A549 (cell line): ENCODE results near the gene TMX1. TPM values are rescaled to one million over a fixed set of nuclear protein-coding genes. Genes with fewer than 3 reads are reported as not detected.

ENCODE experiments used
- ATAC-seq, 2 experiments: fragments of 200-7000 bp in 1 of 2; fragments of >200 bp in 1 of 2; cut with Nextera tagmentation in 1 of 2; cut with Tn5 transposase in 1 of 2; 3 replicates each; pipeline versions ENCODE4 v1.8.0 to v1.9.1; 2018 to 2020; ENCODE audit warnings: mild to moderate bottlenecking in 1 of 2, moderate library complexity in 1 of 2
- CTCF ChIA-PET: fragments of 300-600 bp; sonication (Branson Sonifier 250); formaldehyde crosslinking; extraction: SDS; loops from one replicate; lab custom pipeline; 2021; ENCODE audit warnings: antibody characterized with exemption, inconsistent platforms; lab: Yijun Ruan, JAX
- POLR2A ChIA-PET: fragments of 350-600 bp; formaldehyde crosslinking; extraction: SDS; loops from one replicate; lab custom pipeline; 2021; ENCODE audit warnings: antibody characterized with exemption, inconsistent platforms; lab: Yijun Ruan, JAX
- DNase-seq, 2 experiments: peaks; one replicate each; pipeline versions ENCODE4 v3.0.0 to v3.0.0-alpha.2; 2011 to 2016; ENCODE audit warnings: low read depth in 1 of 2, low spot score in 1 of 2
- FAIRE-seq: peaks from 2 replicates; lab custom pipeline; 2011; peaks lifted over from hg19 to GRCh38; lab: Jason Lieb, UNC
- H3K27ac ChIP-seq, 2 experiments: fragments of >200 bp; sonication (Bioruptor Twin); formaldehyde crosslinking; 3 replicates each; pipeline ENCODE4 v1.5.1; 2016 to 2017
- H3K4me1 ChIP-seq: fragments of >200 bp; sonication (Bioruptor Twin); formaldehyde crosslinking; 3 replicates; pipeline ENCODE4 v1.6.1; 2016
- H3K4me2 ChIP-seq: fragments of >200 bp; sonication (Bioruptor Twin); formaldehyde crosslinking; 3 replicates; pipeline ENCODE4 v1.6.1; 2016
- H3K4me3 ChIP-seq: fragments of >200 bp; sonication (Bioruptor Twin); formaldehyde crosslinking; 3 replicates; pipeline ENCODE4 v1.5.1; 2016
- H3K9me3 ChIP-seq: fragments of >200 bp; sonication (Bioruptor Twin); formaldehyde crosslinking; 3 replicates; pipeline ENCODE4 v1.6.1; 2016
- BHLHE40 ChIP-seq: IDR thresholded peaks from 2 replicates; pipeline ENCODE4 v1.6.1; 2012; ENCODE audit warnings: low read depth, low read length, inconsistent platforms
- CEBPB ChIP-seq, 2 experiments: fragments of >200 bp in 1 of 2; sonication (Bioruptor Twin) in 1 of 2; formaldehyde crosslinking in 1 of 2; IDR thresholded peaks; 2 replicates each; pipeline ENCODE4 v1.6.1; 2012 to 2016
- CTCF ChIP-seq: fragments of >200 bp; sonication (Bioruptor Twin); formaldehyde crosslinking; IDR thresholded peaks from 3 replicates; pipeline ENCODE4 v1.5.1; 2016
- E2F6 ChIP-seq: IDR thresholded peaks from 2 replicates; pipeline ENCODE4 v1.6.1; 2012; ENCODE audit warnings: low read depth, borderline replicate concordance
- EHMT2 ChIP-seq: fragments of 200-600 bp; sonication (generic); IDR thresholded peaks from 2 replicates; pipeline ENCODE4 v1.6.1; 2016; ENCODE audit warnings: antibody characterized with exemption, low read depth, mild to moderate bottlenecking, moderate library complexity
- FOSB ChIP-seq: fragments of 250-450 bp; sonication (Bioruptor Pico); IDR thresholded peaks from 2 replicates; pipeline ENCODE4 v1.5.0; 2020; ENCODE audit warnings: mild to moderate bottlenecking, moderate library complexity
- FOSL2 ChIP-seq, 2 experiments: fragments of 450-650 bp in 1 of 2; fragments of >200 bp in 1 of 2; sonication (Bioruptor Twin) in 1 of 2; formaldehyde crosslinking; IDR thresholded peaks; 2 replicates each; pipeline versions ENCODE4 v1.5.0 to v1.6.1; 2016 to 2020; ENCODE audit warnings: mild to moderate bottlenecking in 1 of 2, moderate library complexity in 1 of 2
- GATA3 ChIP-seq: IDR thresholded peaks from 2 replicates; pipeline ENCODE4 v1.6.1; 2012; ENCODE audit warnings: borderline replicate concordance
- HES2 ChIP-seq: fragments of >200 bp; sonication (Bioruptor Twin); formaldehyde crosslinking; IDR thresholded peaks from 2 replicates; pipeline ENCODE4 v1.6.1; 2016
- HEYL ChIP-seq: fragments of 250-450 bp; sonication (Bioruptor Pico); IDR thresholded peaks from 2 replicates; pipeline ENCODE4 v1.8.0; 2021; ENCODE audit warnings: mild to moderate bottlenecking, moderate library complexity
- HOXA7 ChIP-seq: fragments of 250-450 bp; sonication (Bioruptor Pico); IDR thresholded peaks from 2 replicates; pipeline ENCODE4 v1.5.0; 2020; ENCODE audit warnings: mild to moderate bottlenecking, moderate library complexity
- KDM5A ChIP-seq: fragments of 200-600 bp; sonication (generic); IDR thresholded peaks from 2 replicates; pipeline ENCODE4 v1.6.1; 2016; ENCODE audit warnings: antibody characterized with exemption, mild to moderate bottlenecking
- MAZ ChIP-seq: fragments of 150-350 bp; IDR thresholded peaks from 2 replicates; pipeline ENCODE4 v1.6.1; 2014; ENCODE audit warnings: antibody characterized with exemption, low read depth, low read length, borderline replicate concordance
- NR3C1 ChIP-seq: fragments of >200 bp; sonication (Bioruptor Twin); formaldehyde crosslinking; IDR thresholded peaks from 3 replicates; pipeline ENCODE4 v1.6.1; 2017
- PBX3 ChIP-seq: IDR thresholded peaks from 2 replicates; pipeline ENCODE4 v1.6.1; 2012
- RARB ChIP-seq: fragments of 250-450 bp; sonication (Bioruptor Pico); IDR thresholded peaks from 2 replicates; pipeline ENCODE4 v1.8.0; 2021; ENCODE audit warnings: mild to moderate bottlenecking, moderate library complexity
- RNF2 ChIP-seq: fragments of 200-600 bp; sonication (generic); IDR thresholded peaks from 2 replicates; pipeline ENCODE4 v1.6.1; 2016; ENCODE audit warnings: low read depth, mild to moderate bottlenecking, antibody characterized with exemption, moderate library complexity, borderline replicate concordance
- TFCP2L1 ChIP-seq: fragments of 250-450 bp; sonication (Bioruptor Pico); IDR thresholded peaks from 2 replicates; pipeline ENCODE4 v1.5.0; 2021; ENCODE audit warnings: mild to moderate bottlenecking
- ZC3H11A ChIP-seq: fragments of 450-650 bp; IDR thresholded peaks from 2 replicates; pipeline ENCODE4 v1.6.1; 2014; ENCODE audit warnings: antibody characterized with exemption, mild to moderate bottlenecking
- ZFP36 ChIP-seq: fragments of 450-650 bp; IDR thresholded peaks from 2 replicates; pipeline ENCODE4 v1.6.1; 2014; ENCODE audit warnings: borderline replicate concordance; ENCODE audit not compliant: partially characterized antibody
- ZNF302 ChIP-seq: fragments of 250-450 bp; sonication (Bioruptor Pico); IDR thresholded peaks from 2 replicates; pipeline ENCODE4 v1.9.0; 2021; ENCODE audit warnings: inconsistent platforms, mild to moderate bottlenecking, moderate library complexity
- WGBS: methylation state at CpG from one replicate; pipeline ENCODE4 v1.1.6; 2017; ENCODE audit errors: missing lambda C conversion rate; 5-methylcytosine and 5-hydroxymethylcytosine counted together
- polyA plus RNA-seq, 4 experiments: library from polyadenylated mRNA; depleted of rRNA in 3 of 4; stranded (reverse); fragments of >200 nt; fragmentation: RNase III in 1 of 4; extraction: RNeasy Plus Mini Kit Qiagen cat#74134 plus additional on column Dnase treatment in 1 of 4; gene quantifications; 2 replicates in 3 of 4; 3 replicates in 1 of 4; pipeline ENCODE4 v1.2.3, GENCODE V29; 2011 to 2017
- TF ChIP-seq, protein P1 (sequence below): IDR thresholded peaks from 2 replicates; pipeline ENCODE4 v1.6.1; 2012

TMX1 gene
- polyA plus RNA-seq, 2 of the 4 experiments (the other 2 are of a cell fraction), result 58.6 to 64.0 TPM

GRCh38 chr14:51277753-51278415 is 37.8 kb downstream of the TMX1 start:
- no peak overlapping the region for H3K4me3 ChIP-seq
- ChIA-PET CTCF (interaction anchor here (1.3 to 23.5 kb wide), 2 partner anchors 374 to 500 kb away, joined by 3 to 512 read pairs; no protein-coding TSS in a partner anchor), POLR2A (interaction anchor here (0.7 kb wide), 1 partner anchor 1137 kb away, joined by 4 read pairs; no protein-coding TSS in a partner anchor)
- no peak for FAIRE-seq
- ATAC-seq, result no peak
- TF ChIP-seq NR3C1, result no peak
- no peak for TF ChIP-seq HES2
- TF ChIP-seq, protein P1, sequence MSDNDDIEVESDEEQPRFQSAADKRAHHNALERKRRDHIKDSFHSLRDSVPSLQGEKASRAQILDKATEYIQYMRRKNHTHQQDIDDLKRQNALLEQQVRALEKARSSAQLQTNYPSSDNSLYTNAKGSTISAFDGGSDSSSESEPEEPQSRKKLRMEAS, result no peak
- no peak for TF ChIP-seq FOSB (CRISPR knock-in tag)
- no peak for TF ChIP-seq MAZ
- no peak for TF ChIP-seq TFCP2L1 (CRISPR knock-in tag)
- TF ChIP-seq KDM5A, result no peak
- no peak for TF ChIP-seq ZFP36
- TF ChIP-seq GATA3, result no peak
- no peak overlapping the region for H3K4me2 ChIP-seq
- no peak for DNase-seq
- H3K27ac ChIP-seq, result no peak overlapping the region
- no peaks in the 10 kb centered on the region for H3K4me1 ChIP-seq
- WGBS, result 91% methylated on average over 4 of the region's 4 CpGs
- no peaks in the 10 kb centered on the region for H3K9me3 ChIP-seq

DNA sequence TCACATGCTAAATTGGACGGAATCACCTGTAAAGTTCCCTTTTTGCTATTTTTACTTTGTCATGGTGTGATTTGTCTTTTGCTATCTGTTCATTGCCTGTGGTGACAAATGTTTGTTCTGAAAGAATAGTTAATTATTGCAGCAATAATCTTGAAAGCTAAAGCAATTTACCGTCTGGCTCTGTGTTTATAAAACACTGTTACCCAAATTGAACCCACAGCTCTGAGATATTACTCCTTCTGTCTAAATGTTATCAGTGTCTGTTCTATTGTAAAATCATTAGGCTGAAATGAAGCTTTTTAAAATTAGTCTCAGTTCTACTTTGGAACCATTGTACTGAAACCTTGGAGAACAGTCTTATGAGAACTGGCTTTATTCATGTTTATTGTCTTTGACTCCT is 42.5 kb downstream of the TMX1 start:
- FAIRE-seq (no peak), DNase-seq (no peak), ATAC-seq (no peak)
- WGBS, result 73% methylated on average over 2 of the region's 2 CpGs
- H3K27ac ChIP-seq, result no peak overlapping the region
- POLR2A ChIA-PET, result interaction anchor here (1.4 kb wide), 1 partner anchor 369 kb away, joined by 6 read pairs; the partner anchor contains the start of gene FRMD6
- no peak overlapping the region for H3K4me2 ChIP-seq
- CTCF ChIA-PET, result interaction anchor here (0.6 to 23.5 kb wide), 64 partner anchors 10 to 700 kb away, joined by 3 to 512 read pairs (median 5); partner anchors contain the start of genes FRMD6 and TMX1
- no peaks in the 10 kb centered on the region for H3K4me1 ChIP-seq
- TF ChIP-seq ZC3H11A (no peak), HES2 (no peak), FOSB (CRISPR knock-in tag) (no peak), HOXA7 (CRISPR knock-in tag) (no peak), PBX3 (no peak), TFCP2L1 (CRISPR knock-in tag) (no peak), RNF2 (no peak), E2F6 (no peak), HEYL (CRISPR knock-in tag) (no peak), BHLHE40 (no peak), CEBPB (IDR thresholded peaks at IDR 0.05) (no peak), MAZ (no peak), FOSL2 (IDR thresholded peaks at IDR 0.05) (no peak), FOSL2 (CRISPR knock-in tag; IDR thresholded peaks at IDR 0.05) (no peak), EHMT2 (no peak), CTCF (no peak), RARB (CRISPR knock-in tag) (no peak), ZNF302 (CRISPR knock-in tag) (no peak), ZFP36 (no peak)
- H3K4me3 ChIP-seq, result no peak overlapping the region
- no peaks in the 10 kb centered on the region for H3K9me3 ChIP-seq
